NCI-H345 (cell line): ENCODE data around the gene CNTNAP2.
A peak's percentile ranks its signal among the peaks of the same experiment; 100 is the strongest.

Source experiments
- DNase-seq: peaks from one replicate; lab custom pipeline; 2025; lab: John Stamatoyannopoulos, UW

CNTNAP2 gene

GRCh38 chr7:146290746-146291145 lies 174.1 kb downstream of the CNTNAP2 start:
- DNase-seq: no peak

- no peak for DNase-seq
Observed at GRCh38 chr7:146291900-146292299, 175.3 kb downstream of the CNTNAP2 start.

- no peak for DNase-seq
Observed at GRCh38 chr7:146296028-146296427, 179.4 kb downstream of the CNTNAP2 start.

GRCh38 chr7:146314962-146315361 lies 198.4 kb downstream of the CNTNAP2 start:
- DNase-seq: no peak

- no peak for DNase-seq
Observed at GRCh38 chr7:146319629-146320028, 203.0 kb downstream of the CNTNAP2 start.

- DNase-seq: no peak
Observed at GRCh38 chr7:146321301-146321700, 204.7 kb downstream of the CNTNAP2 start.

- no peak for DNase-seq
Observed at GRCh38 chr7:146331369-146331768, 214.8 kb downstream of the CNTNAP2 start.

- no peak for DNase-seq
Observed at GRCh38 chr7:146345251-146345650, 228.7 kb downstream of the CNTNAP2 start.

GRCh38 chr7:146346096-146346495 lies 229.5 kb downstream of the CNTNAP2 start:
- DNase-seq: no peak

GRCh38 chr7:146355216-146355615 lies 238.6 kb downstream of the CNTNAP2 start:
- no peak for DNase-seq

- no peak for DNase-seq
Observed at GRCh38 chr7:146359176-146359575, 242.6 kb downstream of the CNTNAP2 start.

GRCh38 chr7:146366938-146367337 lies 250.3 kb downstream of the CNTNAP2 start:
- DNase-seq: no peak

GRCh38 chr7:146370171-146370570 lies 253.6 kb downstream of the CNTNAP2 start:
- DNase-seq: no peak

- peak; percentile 1 for DNase-seq
Observed at GRCh38 chr7:146375170-146375569, 258.6 kb downstream of the CNTNAP2 start.

- no peak for DNase-seq
Observed at GRCh38 chr7:146378196-146378595, 261.6 kb downstream of the CNTNAP2 start.

GRCh38 chr7:146387140-146387539 lies 270.5 kb downstream of the CNTNAP2 start:
- no peak for DNase-seq

- DNase-seq: no peak
Observed at GRCh38 chr7:146388928-146389327, 272.3 kb downstream of the CNTNAP2 start.

- DNase-seq: no peak
Observed at GRCh38 chr7:146393346-146393745, 276.7 kb downstream of the CNTNAP2 start.

GRCh38 chr7:146397141-146397540 lies 280.5 kb downstream of the CNTNAP2 start:
- DNase-seq: no peak

GRCh38 chr7:146401939-146402338 lies 285.3 kb downstream of the CNTNAP2 start:
- DNase-seq: no peak

GRCh38 chr7:146405737-146406136 lies 289.1 kb downstream of the CNTNAP2 start:
- no peak for DNase-seq

- no peak for DNase-seq
Observed at GRCh38 chr7:146411975-146412374, 295.4 kb downstream of the CNTNAP2 start.

- DNase-seq: no peak
Observed at GRCh38 chr7:146412781-146413180, 296.2 kb downstream of the CNTNAP2 start.

GRCh38 chr7:146414373-146414772 lies 297.8 kb downstream of the CNTNAP2 start:
- DNase-seq: no peak

- DNase-seq: no peak
Observed at GRCh38 chr7:146414937-146415336, 298.3 kb downstream of the CNTNAP2 start.
